BLaER1 (cell line): Measurements from ENCODE around the gene CD59.

Source experiments
- H3K27ac ChIP-seq: shearing (Covaris generic); formaldehyde crosslinking; 2 replicates; pipeline ENCODE4 v1.8.1; 2022
- H3K27me3 ChIP-seq: shearing (Covaris generic); formaldehyde crosslinking; 2 replicates; pipeline ENCODE4 v1.8.1; 2022
- H3K36me3 ChIP-seq: shearing (Covaris generic); formaldehyde crosslinking; 2 replicates; pipeline ENCODE4 v1.8.1; 2022
- H3K4me1 ChIP-seq: shearing (Covaris generic); formaldehyde crosslinking; 2 replicates; pipeline ENCODE4 v1.8.1; 2022
- H3K4me2 ChIP-seq: shearing (Covaris generic); formaldehyde crosslinking; 2 replicates; pipeline ENCODE4 v1.8.1; 2022
- H3K4me3 ChIP-seq: shearing (Covaris generic); formaldehyde crosslinking; 2 replicates; pipeline ENCODE4 v1.8.1; 2022
- H3K9ac ChIP-seq: shearing (Covaris generic); formaldehyde crosslinking; 2 replicates; pipeline ENCODE4 v1.8.1; 2022
- H3K9me3 ChIP-seq: shearing (Covaris generic); formaldehyde crosslinking; 2 replicates; pipeline ENCODE4 v1.8.1; 2022
- H4K20me1 ChIP-seq: shearing (Covaris generic); formaldehyde crosslinking; 2 replicates; pipeline ENCODE4 v1.8.1; 2022
- Cebpa-rat ChIP-seq: shearing (Covaris generic); IDR thresholded peaks from 2 replicates; pipeline ENCODE4 v1.8.1; 2022

The CD59 gene, protein sequence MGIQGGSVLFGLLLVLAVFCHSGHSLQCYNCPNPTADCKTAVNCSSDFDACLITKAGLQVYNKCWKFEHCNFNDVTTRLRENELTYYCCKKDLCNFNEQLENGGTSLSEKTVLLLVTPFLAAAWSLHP

DNA sequence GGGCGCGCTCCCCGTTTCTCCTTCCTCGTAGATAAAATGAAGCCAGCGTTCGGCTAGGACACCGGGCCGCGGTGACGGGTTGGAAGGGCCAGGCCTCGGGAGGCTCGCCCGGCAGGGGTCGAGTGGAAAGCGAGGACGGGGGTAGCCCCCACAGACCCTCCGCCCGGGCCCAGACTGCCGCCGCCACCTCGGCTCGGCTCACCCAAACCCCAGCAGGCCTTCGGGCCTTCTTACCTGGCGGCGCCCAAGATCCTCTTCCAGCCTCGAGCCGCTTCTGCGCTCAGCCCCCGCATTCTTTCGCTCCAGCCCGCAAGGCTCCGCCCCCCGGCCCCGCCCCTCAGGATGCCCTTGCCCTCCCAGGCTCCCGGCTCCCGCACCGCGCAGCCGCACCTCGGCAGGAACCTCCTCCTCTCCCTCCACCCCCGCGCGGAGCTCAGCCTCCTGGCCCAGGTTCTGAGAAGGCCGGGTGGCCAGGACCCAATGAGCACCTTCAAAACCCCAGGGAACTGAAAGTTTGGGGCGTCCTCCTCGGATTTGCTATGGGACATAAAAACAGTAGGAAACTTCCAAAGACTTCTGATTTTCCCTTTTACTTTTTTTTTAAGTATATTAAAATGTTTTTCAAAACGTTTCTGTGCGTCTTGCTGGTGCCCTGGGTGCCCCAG, at the start of gene CD59:
Gene CD59 (minus strand): TSS at position 276 of the 665 bp plus-strand sequence. CDS start 13,978 bp downstream, outside the sequence.
- peak within 1 kb of the TSS; percentile 89 for H3K27ac ChIP-seq
- peaks cover 49% of the 10 kb centered on the region for H3K4me1 ChIP-seq
- peaks cover 17% of the 10 kb centered on the region for H3K36me3 ChIP-seq
- no peak for TF ChIP-seq Cebpa-rat
- H3K9me3 ChIP-seq: no peaks in the 10 kb centered on the region
- H3K27me3 ChIP-seq: no peaks in the 10 kb centered on the region
- peak within 1 kb of the TSS; percentile 88 for H3K4me2 ChIP-seq
- H4K20me1 ChIP-seq: peaks cover 38% of the 10 kb centered on the region
- peak within 1 kb of the TSS; percentile 89 for H3K9ac ChIP-seq
- peak within 1 kb of the TSS; percentile 89 for H3K4me3 ChIP-seq

DNA sequence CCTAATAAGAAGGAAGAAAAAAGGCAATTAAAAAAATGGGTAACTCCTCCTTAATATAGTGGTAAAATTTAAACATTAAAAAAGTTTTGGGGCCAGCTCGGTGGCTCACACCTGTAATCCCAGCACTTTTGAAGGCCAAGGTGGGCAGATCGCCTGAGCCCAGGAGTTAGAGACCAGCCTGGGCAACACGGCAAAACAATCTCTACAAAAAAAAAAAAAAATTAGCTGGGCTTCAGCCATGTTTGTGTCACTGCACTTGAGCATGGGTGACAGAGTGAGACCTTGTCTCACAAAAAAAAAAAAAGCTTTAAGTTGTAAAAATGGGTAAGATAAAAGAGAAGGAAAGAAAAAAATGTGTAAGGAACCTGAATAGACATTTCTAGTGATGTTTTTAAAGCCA, 49.4 kb upstream of the CD59 start:
- Histone ChIP-seq H3K9ac (no peak overlapping the region), H3K4me2 (no peak overlapping the region), H3K36me3 (no peaks in the 10 kb centered on the region), H3K27ac (no peak overlapping the region), H3K27me3 (no peaks in the 10 kb centered on the region), H3K9me3 (no peaks in the 10 kb centered on the region), H3K4me3 (no peak overlapping the region), H3K4me1 (peaks cover 15% of the 10 kb centered on the region), H4K20me1 (no peaks in the 10 kb centered on the region)
- no peak for TF ChIP-seq Cebpa-rat

DNA sequence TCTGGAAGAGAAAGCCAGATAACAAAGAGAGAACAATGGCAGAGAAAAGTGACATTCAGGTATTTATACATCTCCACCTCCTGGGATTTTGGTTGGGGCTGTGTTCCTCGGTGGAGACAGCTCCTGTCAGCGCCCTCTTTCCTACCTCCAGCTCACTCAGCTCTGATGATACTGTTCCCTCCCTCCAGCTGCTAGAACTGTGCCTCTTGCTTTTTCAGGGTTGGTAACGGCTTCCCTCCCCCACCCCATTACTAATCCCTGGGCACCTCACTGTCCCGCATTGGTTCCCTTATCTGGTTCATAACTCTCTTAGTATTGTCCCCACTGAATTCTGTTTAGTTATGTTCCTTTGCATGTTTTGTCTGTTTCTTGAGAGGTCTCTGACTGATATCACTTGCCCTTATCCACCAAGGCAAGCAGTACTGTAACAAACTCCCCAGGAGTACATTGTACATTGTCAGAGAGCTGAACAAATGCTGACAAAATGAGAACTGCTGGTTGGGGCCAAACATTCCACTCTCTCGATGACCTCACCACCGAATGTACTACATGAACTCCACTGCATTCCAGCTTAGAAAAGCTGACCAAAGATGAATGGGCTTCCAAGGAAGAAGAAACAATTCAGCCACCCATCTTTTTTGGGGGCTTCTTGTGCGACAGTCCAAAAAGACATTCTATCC, 43.8 kb upstream of the CD59 start:
- no peak overlapping the region for H3K9ac ChIP-seq
- H3K9me3 ChIP-seq: no peaks in the 10 kb centered on the region
- H3K27ac ChIP-seq: no peak overlapping the region
- no peaks in the 10 kb centered on the region for H4K20me1 ChIP-seq
- H3K4me3 ChIP-seq: no peak overlapping the region
- peaks cover 12% of the 10 kb centered on the region for H3K27me3 ChIP-seq
- H3K4me1 ChIP-seq: peaks cover 9% of the 10 kb centered on the region
- no peak overlapping the region for H3K4me2 ChIP-seq
- no peak for TF ChIP-seq Cebpa-rat
- H3K36me3 ChIP-seq: no peaks in the 10 kb centered on the region

DNA sequence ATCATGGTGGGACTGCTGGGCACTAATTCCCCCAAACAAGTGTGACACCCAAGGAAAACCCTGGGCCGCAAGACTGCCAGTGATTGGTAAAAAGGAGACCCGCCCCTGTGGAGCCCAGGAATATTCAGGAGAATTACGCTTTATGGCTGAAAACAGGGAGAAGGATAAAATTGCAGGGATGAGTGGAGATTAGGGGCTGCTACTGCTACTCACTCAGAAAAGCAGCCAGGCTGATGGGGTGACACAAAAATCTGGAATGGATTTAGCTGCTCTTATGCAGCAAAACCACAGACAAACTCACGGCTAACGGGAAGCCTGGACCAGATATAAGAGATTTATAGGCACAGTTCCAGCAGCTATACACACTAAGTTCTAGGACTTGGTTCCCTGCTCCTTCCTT, 42.5 kb upstream of the CD59 start:
- TF ChIP-seq Cebpa-rat: no peak
- no peaks in the 10 kb centered on the region for H3K9me3 ChIP-seq
- peaks cover 15% of the 10 kb centered on the region for H3K27me3 ChIP-seq
- H3K36me3 ChIP-seq: no peaks in the 10 kb centered on the region
- peak overlapping the region; percentile 27; the same call in 1 of the 2 replicates for H3K4me2 ChIP-seq
- H3K27ac ChIP-seq: no peak overlapping the region
- no peak overlapping the region for H3K4me3 ChIP-seq
- H4K20me1 ChIP-seq: peaks cover 3% of the 10 kb centered on the region
- H3K4me1 ChIP-seq: peaks cover 13% of the 10 kb centered on the region
- no peak overlapping the region for H3K9ac ChIP-seq

DNA sequence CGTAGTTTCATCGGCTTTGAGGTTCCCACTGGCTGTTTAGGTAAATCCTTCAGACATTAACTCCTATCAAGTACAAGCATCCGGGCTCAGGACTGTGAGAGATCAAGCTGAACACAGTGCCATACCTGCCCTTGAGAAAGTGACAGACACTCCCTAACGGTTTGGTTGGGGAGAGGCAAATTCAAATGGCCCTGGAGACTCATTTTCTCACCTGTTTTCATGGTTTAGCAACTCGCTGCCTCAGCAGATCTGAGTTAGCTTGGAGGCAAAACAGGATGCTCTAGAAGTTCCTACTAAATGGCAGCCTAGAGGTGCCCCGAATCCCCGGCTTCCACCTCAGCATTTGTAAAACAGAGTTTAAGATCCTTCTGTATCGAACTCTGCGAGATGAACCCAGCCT, 41.7 kb upstream of the CD59 start:
- H3K27ac ChIP-seq: no peak overlapping the region
- no peak overlapping the region for H3K4me2 ChIP-seq
- peaks cover 11% of the 10 kb centered on the region for H4K20me1 ChIP-seq
- H3K4me3 ChIP-seq: no peak overlapping the region
- no peak overlapping the region for H3K9ac ChIP-seq
- peaks cover 20% of the 10 kb centered on the region for H3K4me1 ChIP-seq
- H3K9me3 ChIP-seq: no peaks in the 10 kb centered on the region
- TF ChIP-seq Cebpa-rat: no peak
- peaks cover 15% of the 10 kb centered on the region for H3K27me3 ChIP-seq
- no peaks in the 10 kb centered on the region for H3K36me3 ChIP-seq

DNA sequence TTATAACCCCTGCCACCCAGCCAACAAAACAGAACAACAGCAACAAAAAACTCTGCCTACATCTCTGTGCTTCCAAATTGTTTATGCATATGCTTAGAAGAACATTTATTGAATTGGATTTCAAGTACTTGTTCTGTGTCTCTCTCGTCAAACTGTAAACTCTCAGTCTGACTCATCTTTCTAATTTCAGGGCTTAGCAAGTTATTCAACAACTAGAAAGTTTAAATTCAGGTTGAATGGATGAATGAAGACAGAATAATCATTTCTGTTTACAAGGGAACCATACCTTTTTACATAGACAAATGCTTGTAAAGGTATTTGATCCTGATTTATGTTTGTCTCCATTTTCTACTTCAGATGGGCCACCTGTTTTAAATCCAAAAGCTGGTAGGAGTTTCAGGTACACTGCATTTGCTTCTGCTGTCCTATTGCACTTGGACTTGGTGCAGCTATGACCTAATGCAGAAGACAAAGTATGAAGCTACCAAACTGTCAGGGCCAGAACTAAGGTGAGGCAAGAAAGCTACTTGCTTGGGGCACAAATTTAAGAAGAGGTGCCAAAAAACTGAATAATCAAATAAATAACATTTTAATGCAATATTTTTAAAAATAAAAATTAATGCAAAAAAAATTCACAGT, 39.7 kb upstream of the CD59 start:
- H3K27me3 ChIP-seq: peaks cover 15% of the 10 kb centered on the region
- H3K4me2 ChIP-seq: no peak overlapping the region
- H3K9me3 ChIP-seq: no peaks in the 10 kb centered on the region
- no peak overlapping the region for H3K9ac ChIP-seq
- no peak overlapping the region for H3K27ac ChIP-seq
- peaks cover 30% of the 10 kb centered on the region for H4K20me1 ChIP-seq
- no peaks in the 10 kb centered on the region for H3K36me3 ChIP-seq
- H3K4me1 ChIP-seq: peaks cover 34% of the 10 kb centered on the region
- TF ChIP-seq Cebpa-rat: no peak
- H3K4me3 ChIP-seq: no peak overlapping the region

DNA sequence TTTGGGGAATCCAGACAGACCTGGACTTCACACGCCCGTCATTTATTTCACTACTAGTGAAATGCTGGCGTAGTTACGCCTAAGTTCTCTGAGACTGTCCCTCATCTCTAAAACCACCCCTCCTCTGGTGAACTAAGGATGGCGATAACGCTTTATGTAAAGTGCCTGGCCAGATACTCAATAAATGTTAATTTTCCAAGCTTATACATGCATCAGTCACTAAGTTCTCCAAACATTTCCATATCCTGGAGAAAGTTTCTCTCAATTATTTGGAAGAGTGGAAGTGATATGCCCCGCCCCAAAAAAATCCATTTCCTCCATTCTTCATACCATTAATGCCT, 39.2 kb upstream of the CD59 start:
- H3K27ac ChIP-seq: no peak overlapping the region
- H3K4me3 ChIP-seq: peak overlapping the region; percentile 91; the same call in 1 of the 2 replicates
- no peaks in the 10 kb centered on the region for H3K9me3 ChIP-seq
- TF ChIP-seq Cebpa-rat: no peak
- H3K27me3 ChIP-seq: peaks cover 15% of the 10 kb centered on the region
- peaks cover 3% of the 10 kb centered on the region for H3K36me3 ChIP-seq
- H3K4me2 ChIP-seq: peak overlapping the region; percentile 98
- no peak overlapping the region for H3K9ac ChIP-seq
- peaks cover 34% of the 10 kb centered on the region for H3K4me1 ChIP-seq
- peaks cover 35% of the 10 kb centered on the region for H4K20me1 ChIP-seq

DNA sequence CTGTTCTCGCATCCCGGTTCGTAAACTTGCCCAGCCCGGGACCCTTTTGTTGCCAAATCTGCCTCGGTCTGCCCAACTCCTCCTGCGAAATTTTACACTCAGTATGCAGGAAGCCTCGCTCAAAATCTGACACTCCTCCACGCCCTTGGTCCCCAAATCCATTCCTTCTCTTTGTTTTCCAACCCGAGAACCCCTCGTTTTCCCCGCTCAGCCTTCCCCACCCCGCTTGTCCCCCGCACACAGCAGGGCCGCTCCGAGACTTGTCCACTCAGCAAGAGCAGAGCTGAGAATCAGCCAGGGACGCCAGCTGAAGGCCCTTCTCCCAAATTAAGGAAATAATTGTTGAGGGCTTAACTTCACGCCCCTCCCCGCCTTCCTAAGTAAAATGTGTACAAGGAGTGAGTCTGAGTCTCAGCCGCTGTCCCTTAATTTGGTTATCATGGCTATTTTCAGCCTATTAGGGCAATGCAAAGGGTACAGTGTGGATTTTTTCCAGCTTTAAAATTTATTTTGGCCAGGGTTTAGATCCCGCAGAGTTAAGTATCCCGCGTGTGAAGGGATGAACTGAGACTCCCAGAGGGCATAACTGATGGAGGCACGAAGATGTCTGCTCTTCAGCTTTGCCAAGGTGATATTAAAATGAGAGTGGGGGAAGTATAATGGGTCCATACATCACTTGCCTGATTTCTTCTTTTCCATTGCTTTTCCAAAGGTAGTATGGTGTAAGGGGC, 38.7 kb upstream of the CD59 start:
- no peaks in the 10 kb centered on the region for H3K9me3 ChIP-seq
- no peak for TF ChIP-seq Cebpa-rat
- H4K20me1 ChIP-seq: peaks cover 40% of the 10 kb centered on the region
- peaks cover 9% of the 10 kb centered on the region for H3K36me3 ChIP-seq
- no peak overlapping the region for H3K27ac ChIP-seq
- peaks cover 15% of the 10 kb centered on the region for H3K27me3 ChIP-seq
- peaks cover 34% of the 10 kb centered on the region for H3K4me1 ChIP-seq
- peak overlapping the region; percentile 98 for H3K4me2 ChIP-seq
- peak overlapping the region; percentile 67 for H3K9ac ChIP-seq
- H3K4me3 ChIP-seq: peak overlapping the region; percentile 91

DNA sequence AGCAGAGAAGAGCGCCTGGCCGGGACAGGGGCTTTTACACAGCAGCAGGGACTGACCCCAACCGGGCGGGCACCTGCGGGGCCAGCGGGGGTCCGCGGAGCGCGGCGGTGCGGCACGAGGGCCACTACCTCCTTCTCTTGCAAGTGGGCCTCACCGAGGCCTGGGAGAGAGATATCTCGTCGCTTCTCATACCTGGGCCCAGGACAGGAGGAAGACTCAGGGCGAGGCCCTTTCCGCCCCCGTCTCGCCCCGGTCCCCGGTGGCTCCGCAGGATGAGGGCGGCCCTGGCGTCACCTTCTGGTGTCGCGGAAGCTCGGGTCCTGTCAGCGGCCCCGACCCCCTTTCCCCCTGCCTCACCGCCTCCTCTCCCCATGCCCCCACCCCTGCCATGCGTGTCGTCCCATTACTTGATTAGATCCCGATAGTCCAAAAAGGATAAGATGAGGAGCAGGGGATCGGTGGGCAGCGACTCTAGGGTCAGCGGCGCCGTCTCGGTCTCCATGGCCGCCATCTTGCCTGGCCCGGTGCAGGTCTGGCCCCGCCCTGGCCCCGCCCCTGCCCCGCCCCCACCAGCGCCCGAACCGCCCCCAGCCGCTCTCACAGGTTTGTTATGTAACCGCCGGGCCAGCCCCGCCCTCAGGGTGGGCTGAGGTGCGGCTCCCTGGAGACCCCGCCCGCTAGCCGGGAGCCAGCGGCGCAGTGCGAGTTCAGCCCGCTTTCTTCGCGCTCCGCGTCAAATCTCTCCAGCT, 37.9 kb upstream of the CD59 start, which contains the start of gene FBXO3:
Gene FBXO3 (minus strand): TSS at position 534 of the 749 bp plus-strand sequence. CDS start 23 bp downstream, at position 511.
- H3K9me3 ChIP-seq: no peaks in the 10 kb centered on the region
- peaks cover 46% of the 10 kb centered on the region for H4K20me1 ChIP-seq
- H3K27me3 ChIP-seq: peaks cover 15% of the 10 kb centered on the region
- TF ChIP-seq Cebpa-rat: no peak
- peak within 1 kb of the TSS; percentile 83 for H3K9ac ChIP-seq
- H3K4me2 ChIP-seq: peak within 1 kb of the TSS; percentile 98
- peak within 1 kb of the TSS; percentile 91 for H3K4me3 ChIP-seq
- peaks cover 14% of the 10 kb centered on the region for H3K36me3 ChIP-seq
- H3K4me1 ChIP-seq: peaks cover 34% of the 10 kb centered on the region
- peak within 1 kb of the TSS; percentile 68 for H3K27ac ChIP-seq
